NCI-H510A treated with DMSO at 0.1 percent for 48 hours (cell line): ENCODE data around the gene POLL.
A peak's percentile ranks its signal among the peaks of the same experiment; 100 is the strongest.

Experiments used
- DNase-seq: peaks from one replicate; lab custom pipeline; 2025; lab: John Stamatoyannopoulos, UW

The POLL gene

DNA sequence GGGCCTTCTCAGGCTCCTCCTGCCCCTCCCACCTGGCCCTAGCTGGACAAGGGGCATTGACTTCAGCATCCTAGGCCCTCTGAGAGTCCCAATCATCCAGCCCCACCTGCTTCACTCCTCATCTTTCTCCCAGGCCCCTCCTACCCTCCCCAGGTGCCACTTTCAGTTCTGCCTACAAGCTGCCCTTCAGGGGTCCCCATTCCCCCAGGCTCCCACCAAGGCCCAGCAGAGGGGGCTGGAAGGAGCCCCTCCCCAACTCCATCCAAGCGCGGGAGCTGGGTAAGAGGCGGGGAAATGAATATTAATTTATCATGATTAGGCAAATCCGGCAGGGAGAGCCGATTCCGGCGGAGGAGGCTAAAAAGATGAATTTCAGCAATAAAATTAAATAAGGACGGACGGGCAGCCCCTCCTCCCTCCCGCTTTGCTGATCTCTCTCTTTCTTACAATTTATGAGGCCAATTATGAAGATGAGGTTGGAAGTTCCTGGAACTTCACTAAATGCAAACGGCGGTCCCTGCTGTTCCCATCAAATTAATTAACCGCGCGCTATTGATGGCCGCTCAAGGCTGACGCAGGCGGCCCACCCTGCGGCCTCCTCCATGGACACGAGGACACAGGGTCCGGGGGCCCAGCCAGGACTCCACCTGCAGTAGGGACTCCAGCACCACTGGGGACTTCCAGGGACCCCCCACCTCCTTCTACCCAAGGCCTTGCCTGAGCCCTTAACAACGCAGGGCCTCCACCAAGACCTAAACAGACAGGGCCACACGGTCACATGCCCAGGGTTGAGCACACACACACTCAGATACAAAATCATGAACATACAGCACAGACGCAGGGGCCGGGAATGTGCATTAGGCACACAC is 13.9 kb downstream of the POLL start:
- no peak for DNase-seq

GRCh38 chr10:101572785-101573184 is 15.3 kb downstream of the POLL start:
- no peak for DNase-seq

GRCh38 chr10:101572126-101572525 is 15.9 kb downstream of the POLL start:
- no peak for DNase-seq

- DNase-seq: no peak
Observed at GRCh38 chr10:101571271-101571925, 16.7 kb downstream of the POLL start.

- peak; percentile 42 for DNase-seq
Observed at GRCh38 chr10:101570428-101571270, 17.4 kb downstream of the POLL start.

GRCh38 chr10:101569622-101570427 is 18.2 kb downstream of the POLL start:
- DNase-seq: peak; percentile 54

- DNase-seq: no peak
Observed at GRCh38 chr10:101569323-101569621, 18.8 kb downstream of the POLL start.

DNA sequence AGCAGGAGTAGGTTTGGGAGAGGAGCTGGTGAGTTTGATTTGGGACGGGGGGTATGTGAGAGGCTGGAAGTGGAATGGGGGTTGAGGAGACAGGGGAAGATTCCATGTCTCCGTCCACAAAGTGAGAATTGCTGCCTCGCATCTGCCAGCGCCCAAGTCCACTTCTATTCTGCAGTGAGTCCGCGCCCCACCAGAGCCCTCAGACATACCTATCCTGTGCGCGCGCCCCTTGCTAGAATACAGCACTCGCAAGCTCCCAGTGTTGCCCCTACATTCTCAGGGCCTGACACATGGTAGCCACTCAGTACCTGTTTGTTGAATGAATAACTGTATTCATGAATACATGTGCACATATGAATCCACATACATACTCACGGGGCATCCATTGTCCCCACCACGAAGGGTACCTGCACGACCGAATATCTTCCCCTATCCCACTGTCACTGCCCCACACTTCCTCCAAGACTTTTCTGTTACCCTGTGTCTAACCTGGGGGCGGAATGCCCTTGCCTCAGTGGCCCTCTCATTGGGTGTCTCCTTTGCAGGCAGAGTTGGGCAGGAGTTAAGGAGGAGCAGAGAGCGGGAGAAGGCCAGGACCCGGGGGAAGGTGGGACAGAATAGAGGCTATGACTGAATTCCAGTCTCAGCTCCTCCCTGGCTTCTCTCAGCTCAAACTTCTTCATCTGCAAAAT is 19.9 kb downstream of the POLL start:
- DNase-seq: no peak

GRCh38 chr10:101567165-101568006 is 20.7 kb downstream of the POLL start:
- DNase-seq: no peak

DNA sequence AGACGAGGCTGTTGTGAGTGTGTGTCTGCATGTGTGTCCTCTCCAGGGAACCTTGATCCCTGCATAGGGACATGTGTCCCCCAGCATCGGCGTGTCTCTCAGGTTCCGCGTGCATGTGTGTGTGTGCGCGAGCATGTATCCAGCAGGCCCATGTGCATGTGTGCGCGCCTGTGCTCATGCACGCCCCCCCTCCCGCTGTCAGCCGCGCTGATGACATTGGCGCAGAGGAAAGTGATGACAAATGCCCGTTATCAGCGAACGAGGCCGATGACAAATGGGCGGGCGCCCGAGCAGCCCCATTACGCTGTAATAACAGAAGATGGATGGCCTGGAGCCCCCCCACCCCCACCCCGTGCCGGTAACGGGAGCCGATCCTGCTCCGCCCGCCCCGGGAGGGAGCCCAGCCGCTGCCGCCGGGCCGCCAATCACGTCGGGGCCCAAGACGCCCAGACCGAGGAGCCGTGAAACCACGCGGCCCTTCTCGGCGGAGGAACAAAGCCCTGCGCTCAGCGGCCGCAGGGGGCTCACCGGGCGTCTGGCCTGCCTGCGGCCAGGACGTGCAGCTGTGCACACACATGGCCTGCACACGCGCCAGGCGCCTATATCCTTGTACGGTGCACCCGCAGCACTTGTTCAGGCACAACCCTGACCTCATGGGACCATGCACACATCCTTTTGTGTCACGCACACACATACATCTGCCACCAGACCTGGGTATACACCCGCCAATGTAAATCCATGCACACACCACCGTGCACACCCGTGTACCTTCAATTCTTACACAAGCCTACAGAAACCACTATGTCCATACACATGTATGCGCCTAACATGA is 21.5 kb downstream of the POLL start:
- DNase-seq: peak; percentile 34

DNA sequence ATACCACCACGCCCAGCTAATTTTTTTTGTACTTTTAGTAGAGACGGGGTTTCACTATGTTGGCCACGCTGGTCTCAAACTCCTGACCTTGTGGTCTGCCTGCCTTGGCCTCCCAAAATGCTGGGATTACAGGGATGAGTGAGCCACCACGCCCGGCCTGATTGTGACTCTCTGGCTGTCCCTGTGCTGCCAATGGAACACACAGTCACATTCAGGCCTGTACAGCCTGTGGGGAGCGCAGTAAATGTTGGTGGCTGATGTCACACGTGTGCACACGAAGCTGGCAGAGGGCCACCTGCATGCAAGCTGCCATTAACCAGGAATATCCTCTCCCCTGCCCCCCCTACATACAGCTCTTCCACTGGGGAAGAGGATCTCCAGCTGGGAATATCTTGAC is 22.1 kb downstream of the POLL start:
- DNase-seq: no peak

GRCh38 chr10:101565370-101565900 is 22.6 kb downstream of the POLL start:
- no peak for DNase-seq

GRCh38 chr10:101564490-101564991 is 23.5 kb downstream of the POLL start:
- no peak for DNase-seq

DNA sequence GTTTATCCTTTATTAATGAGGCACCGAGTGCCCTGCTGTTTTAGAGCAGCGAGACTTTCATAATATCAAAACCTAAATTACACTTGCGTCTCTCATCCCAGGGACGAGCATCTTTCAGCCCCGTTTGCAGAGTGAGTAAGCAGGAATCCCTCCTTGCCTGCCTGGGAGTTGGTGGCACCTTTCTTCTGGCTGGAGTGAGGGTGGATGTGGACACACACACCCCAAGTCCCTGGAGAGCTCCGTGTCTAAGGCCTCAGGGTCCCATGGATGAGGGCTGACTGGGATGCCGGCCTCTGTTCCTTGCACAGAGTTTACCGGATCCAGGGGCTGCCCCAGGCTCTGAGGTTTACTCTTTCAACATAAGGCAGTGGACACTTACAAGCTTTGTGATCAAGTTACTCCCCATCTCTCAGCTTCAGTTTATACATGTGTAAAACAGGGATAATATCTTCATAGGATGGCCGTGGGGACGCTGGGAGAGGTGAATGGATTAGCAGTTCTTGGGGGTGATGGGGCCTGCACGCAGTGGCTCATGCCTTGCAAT is 24.5 kb downstream of the POLL start:
- DNase-seq: no peak

DNA sequence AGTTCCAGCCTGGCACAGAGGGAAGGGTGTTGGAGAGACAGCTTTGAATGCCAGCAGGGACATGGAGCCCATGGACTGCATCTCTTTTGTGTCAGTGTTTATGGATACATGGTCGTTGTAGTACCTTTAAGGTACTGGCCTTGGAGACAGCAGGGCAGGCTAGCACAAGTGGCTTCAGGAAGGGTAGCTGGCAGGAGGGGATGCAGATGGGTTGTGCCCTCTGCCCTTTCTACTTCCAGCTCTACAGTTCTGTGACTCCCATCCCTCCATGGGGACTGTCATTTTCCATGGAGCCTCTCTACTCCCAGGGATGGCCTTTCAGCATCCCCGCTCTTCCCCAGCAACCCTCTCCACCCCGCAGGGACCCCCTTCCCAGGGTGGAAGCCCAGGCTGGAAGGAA is 25.1 kb downstream of the POLL start:
- no peak for DNase-seq

GRCh38 chr10:101562231-101562630 is 25.8 kb downstream of the POLL start:
- no peak for DNase-seq

DNA sequence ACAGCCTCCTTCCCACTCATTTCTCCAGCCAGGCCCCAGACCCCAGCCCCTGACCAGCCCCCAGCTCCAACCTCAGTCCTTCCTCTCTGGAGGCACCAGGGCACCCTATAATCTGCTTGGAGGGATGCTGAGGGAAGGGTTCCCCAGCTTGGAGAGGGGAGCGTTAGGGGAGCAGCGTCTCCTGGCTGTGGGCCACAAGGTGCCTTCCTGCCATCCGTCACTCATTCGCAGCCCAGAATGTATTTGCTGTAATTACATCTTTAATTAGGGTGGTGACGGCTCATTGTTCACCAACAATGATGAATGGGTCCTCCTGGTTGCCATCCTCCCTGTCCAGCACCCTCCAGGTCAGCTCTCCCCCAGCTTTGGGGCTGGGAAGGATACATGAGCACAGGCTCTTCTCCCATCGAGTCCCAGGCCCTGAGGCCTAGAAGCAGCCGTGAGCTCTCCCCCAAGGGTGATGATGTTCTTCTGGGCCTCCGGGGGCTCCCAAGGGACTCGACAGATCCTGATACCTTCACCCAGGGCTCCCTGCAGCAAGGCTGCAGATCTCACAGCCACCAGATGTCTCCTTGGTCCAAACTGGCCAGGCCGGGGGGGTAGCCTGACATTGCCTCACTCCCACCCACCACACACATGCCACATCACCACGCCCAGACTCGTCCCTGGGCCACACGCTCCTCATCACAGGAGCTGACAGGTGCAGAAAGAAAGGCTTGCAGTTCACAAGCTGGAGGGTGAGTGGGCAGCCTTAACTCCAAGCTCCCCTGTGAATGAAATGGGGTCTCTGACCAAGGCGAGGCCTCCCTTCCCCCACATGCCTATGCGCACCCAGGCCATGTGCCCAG is 26.8 kb downstream of the POLL start:
- DNase-seq: no peak
